Measurements from ENCODE around the gene NEK4.

- peak in 1 of 3 experiments; percentile 6; a peak in 1 of 6 replicates for TF ChIP-seq CTCF (IDR thresholded peaks at IDR 0.05 in 2 of 3, conservative IDR thresholded peaks at IDR 0.05 in 1 of 3; ENCODE audit: control insufficient read depth in 2 of 3, extremely low read depth in 1 of 3, insufficient read depth in 1 of 3, low read depth in 3 of 3, low read length in 3 of 3)
- no peak for TF ChIP-seq ZSCAN29 (IDR thresholded peaks at IDR 0.05)
- no peak for TF ChIP-seq USF1 (IDR thresholded peaks at IDR 0.05; ENCODE audit: borderline replicate concordance, extremely low read length, insufficient read depth, low read depth, low read length)
- TF ChIP-seq POU2F2 (IDR thresholded peaks at IDR 0.05; ENCODE audit: borderline replicate concordance, low read depth, low read length), result no peak
- no peak for TF ChIP-seq YY1 (IDR thresholded peaks at IDR 0.05; ENCODE audit: low read depth, low read length)
- TF ChIP-seq MXI1 (IDR thresholded peaks at IDR 0.05; ENCODE audit: low read depth, low read length), result no peak
Measured at GRCh38 chr3:52783211-52783555, 12.4 kb upstream of the NEK4 start.

Data from GM12878 (cell line).